GM21723 (cell line): Measurements from ENCODE around the gene FRMPD4.
"Not testable (repeated sequence)": the region's sequence is repeated elsewhere in the genome, so short reads cannot be mapped to it uniquely, and the experiment has no call there.

ENCODE experiments used
- ATAC-seq: cut with Tn5 transposase; IDR thresholded peaks from one replicate; pipeline ENCODE4 v1.9.1; 2021; ENCODE audit warnings: mild to moderate bottlenecking, moderate library complexity; ENCODE audit not compliant: unreplicated experiment

Gene FRMPD4

DNA sequence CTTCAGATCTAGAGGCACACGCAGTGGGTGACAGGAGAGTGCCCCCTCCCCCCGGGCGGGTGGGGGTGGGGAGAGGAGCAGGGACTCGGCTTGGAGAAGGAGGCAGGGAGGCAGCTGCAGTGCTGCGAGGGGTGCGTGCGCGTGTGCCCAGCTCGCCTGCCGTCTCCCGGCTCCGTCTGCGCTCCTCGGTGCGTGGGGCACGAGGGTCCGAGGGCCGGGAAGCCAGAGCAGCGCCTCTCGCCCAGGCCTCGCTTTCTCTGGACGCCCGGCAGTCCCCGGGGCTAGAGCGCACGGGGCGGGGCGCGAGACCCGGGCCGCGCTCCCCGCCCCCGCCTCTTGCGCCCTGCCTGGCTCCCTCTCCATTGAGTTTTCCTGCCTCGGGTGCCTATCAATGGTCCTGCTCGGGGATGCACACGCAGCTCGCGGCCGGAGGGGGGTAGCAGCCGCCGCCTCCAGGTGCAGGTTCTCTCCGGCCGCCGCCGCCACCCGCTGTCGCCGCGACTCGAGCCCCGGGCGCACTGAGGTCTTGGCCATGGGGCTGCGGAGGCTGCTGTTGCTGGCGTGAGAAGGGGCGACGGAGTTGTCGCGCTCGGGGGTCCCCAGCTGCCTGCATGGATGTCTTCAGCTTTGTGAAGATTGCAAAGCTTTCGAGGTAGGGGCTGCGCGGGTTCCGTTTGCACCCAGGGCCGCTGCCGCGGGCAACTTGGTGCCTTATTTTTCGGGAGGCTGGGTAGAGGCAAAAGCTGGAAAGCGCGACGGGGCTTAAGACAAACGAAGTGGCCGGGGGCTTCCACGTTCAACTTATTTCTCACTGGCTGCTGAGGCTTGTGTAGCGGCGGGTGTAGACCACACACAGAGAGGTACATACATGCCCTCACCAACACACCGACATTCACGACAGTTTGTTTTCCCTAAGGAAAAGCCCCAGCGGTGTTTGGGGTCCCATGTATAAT is at the start of gene FRMPD4:
FRMPD4 (plus strand) TSS at position 113 of the 953 bp plus-strand sequence; CDS start at position 612, 499 bp downstream.
- no peak for ATAC-seq

- no peak for ATAC-seq
These were observed 48.5 kb upstream of the FRMPD4 start for GRCh38 chrX:12089740-12090139.

- no peak for ATAC-seq
These were observed 25.0 kb upstream of the FRMPD4 start for GRCh38 chrX:12113321-12113720.

DNA sequence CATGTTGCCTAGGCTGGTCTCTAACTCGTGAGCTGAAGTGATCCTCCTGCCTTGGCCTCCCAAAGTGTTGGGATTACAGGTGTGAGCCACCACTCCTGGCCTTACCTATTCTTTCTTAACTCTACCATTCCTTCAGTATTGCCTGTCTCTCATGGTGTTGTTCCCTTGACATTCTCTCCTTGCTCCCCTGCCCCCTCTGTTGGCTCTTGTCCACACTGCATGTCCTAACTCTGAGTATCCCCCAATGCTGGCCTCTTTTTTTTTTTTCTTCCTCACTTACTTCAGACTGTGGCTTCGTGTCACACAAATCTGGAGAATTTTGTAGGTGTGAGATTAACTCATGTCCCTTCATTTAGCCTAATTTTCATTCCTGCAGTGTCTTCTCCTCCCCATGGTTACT is 22.9 kb upstream of the FRMPD4 start:
- no peak for ATAC-seq

GRCh38 chrX:12118134-12118533 is 20.1 kb upstream of the FRMPD4 start:
- ATAC-seq = no peak

DNA sequence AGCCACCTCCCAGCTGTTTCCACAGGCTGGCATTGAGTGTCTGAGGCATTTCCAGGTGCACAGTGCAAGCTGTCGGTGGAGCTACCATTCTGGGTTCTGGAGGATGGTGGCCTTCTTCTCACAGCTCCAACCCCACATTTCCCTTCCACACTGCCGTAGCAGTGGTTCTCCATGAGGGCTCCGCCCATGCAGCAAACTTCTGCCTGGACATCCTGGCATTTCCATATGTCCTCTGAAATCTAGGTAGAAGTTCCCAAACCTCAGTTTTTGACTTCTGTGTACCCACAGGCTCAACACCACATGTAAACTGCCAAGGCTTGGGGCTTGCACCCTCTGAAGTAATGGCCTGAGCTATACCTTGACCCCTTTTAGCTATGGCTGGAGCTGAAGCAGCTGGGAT is 10.3 kb upstream of the FRMPD4 start:
- no peak for ATAC-seq

DNA sequence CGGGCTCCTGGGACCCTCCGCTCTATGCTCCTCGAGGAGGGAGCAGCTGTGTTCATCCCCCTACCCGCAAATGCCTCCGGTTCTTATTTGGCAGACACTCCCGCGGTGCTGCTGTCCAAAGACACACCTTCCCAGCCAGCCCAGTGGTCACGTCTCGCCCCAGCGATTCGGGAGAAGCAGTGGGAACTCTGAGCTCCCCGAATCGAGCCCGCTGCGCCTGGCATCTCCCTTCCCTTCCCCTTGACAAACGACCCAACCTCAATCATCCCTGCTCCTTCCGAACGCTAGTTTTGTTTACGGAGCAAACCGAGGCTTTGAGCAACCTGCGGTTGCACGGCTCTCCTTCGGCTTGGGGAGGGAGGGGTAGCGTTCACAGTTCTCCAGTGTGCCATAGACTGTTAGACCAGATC is 317 bp upstream of the FRMPD4 start:
- ATAC-seq = no peak

GRCh38 chrX:12139934-12140611 is 1.8 kb downstream of the FRMPD4 start:
- no peak for ATAC-seq

- ATAC-seq = no peak
These were observed 3.2 kb downstream of the FRMPD4 start for GRCh38 chrX:12141511-12141910.

GRCh38 chrX:12142661-12143060 is 4.4 kb downstream of the FRMPD4 start:
- ATAC-seq = no peak

DNA sequence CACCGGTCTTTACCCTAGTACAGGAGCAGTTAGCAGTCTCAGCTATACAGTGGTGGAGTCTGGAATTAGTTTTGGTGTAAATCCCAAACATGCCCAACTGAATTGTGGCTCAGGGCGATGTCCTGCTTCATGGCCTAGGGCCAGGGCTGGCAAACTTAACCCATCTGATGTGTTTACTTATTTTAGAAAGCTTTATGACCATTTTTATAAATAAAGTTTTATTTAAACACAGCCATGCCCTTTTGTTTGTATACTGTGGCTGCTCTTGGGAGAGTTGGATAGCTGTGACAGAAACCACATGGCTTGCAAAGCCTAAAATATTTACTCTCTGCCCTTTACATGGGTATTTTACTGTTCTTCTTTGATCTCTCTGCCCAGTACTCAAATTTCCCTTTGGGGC is 7.1 kb downstream of the FRMPD4 start:
- no peak for ATAC-seq

DNA sequence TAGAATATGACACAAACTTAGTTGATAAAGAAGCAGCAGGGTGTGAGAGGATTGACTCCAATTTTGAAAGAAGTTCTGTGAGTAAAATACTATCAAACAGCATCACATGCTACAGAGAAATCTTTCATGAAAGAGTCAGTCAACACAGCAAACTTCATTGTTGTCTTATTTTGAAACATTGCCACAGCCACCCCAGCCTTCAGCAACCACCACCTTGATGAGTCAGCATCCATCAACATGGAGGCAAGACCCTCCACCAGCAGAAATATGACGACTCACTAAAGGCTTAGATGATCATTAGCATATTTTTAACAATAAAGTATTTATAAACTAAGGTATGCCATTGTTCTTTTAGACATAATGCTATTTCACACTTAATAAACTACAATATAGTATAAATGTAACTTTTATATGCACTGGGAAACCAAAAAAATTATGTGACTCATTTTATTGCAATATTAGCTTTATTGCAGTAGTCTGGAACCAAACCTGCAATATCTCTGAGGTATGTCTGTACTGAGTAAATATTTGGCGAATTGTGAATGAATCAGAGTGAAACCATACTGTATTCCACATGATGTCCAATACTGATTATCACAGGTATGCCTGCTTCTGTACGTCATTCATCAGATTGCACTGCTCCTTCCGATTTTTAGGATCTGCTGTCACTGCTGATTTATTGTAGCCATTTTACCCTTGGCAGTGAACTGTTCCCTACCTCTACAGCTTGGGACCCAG is 11.6 kb downstream of the FRMPD4 start:
- ATAC-seq = no peak

GRCh38 chrX:12153317-12153716 is 15.0 kb downstream of the FRMPD4 start:
- no peak for ATAC-seq

DNA sequence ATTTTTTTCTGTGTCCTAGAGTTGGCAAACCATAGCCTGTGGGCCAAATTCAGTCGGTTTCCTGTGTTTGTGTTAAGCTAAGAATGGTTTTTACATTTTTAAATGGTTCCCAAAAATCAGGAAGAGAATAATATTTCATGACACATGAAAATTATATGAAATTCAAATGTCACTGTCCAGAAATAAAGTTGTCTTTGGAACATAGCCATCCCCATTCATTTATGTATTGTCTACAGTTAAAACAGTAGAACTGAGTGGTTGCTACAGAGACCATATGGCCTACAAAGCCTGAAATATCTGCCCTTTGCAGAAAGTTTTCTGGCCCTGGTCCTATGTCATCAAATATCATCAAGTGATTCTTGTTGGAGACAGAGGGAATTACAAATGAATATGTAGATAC is 15.5 kb downstream of the FRMPD4 start:
- ATAC-seq = no peak

GRCh38 chrX:12159799-12160198 is 21.5 kb downstream of the FRMPD4 start:
- no peak for ATAC-seq

DNA sequence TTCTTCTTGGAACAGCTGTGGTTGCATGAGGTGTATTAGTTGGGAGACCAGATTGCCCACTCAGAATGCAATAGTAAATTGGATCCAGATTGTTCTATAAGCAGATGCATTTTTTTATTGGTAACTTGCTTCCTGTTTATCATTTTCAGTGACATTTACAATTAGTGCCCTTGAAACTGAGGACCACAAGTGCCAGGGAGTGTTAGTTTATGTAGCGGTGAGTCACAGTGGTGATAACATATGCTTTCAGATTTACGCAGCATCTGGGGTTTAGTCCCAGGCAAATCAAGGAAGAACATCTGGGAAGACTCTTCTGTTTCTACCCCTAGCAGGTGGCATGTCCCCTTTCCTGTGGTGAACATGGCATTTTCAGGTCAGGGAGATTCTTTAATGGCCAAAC is 24.1 kb downstream of the FRMPD4 start:
- ATAC-seq = no peak

DNA sequence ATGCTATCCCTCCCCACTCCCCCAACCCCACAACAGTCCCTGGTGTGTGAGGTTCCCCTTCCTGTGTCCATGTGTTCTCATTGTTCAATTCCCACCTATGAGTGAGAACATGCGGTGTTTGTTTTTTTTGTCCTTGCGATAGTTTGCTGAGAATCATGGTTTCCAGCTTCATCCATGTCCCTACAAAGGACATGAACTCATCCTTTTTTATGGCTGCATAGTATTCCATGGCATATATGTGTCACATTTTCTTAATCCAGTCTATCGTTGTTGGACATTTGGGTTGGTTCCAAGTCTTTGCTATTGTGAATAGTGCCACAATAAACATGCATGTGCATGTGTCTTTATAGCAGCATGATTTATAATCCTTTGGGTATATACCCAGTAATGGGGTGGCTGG is 25.9 kb downstream of the FRMPD4 start:
- ATAC-seq = not testable (repeated sequence)

- no peak for ATAC-seq
These were observed 32.5 kb downstream of the FRMPD4 start for GRCh38 chrX:12170755-12171154.

DNA sequence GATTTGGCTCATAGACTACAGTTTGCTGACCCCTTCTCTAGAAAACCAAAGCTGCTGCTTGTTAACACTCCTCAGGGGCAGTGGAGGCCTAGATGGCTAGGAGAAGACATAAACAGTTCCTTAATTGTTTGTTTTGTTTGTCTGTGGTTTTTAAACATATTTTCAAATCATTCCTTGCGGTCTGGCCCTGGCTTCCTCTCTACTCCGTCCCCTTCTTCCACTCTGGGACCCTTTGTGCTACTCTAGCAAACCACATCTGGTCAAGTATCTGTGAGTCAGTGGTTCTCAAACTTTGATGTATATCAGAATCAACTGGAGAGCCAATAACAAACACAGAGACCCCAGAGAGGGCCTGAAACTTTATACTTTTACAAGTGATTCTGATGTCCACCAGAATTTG is 36.1 kb downstream of the FRMPD4 start:
- no peak for ATAC-seq

DNA sequence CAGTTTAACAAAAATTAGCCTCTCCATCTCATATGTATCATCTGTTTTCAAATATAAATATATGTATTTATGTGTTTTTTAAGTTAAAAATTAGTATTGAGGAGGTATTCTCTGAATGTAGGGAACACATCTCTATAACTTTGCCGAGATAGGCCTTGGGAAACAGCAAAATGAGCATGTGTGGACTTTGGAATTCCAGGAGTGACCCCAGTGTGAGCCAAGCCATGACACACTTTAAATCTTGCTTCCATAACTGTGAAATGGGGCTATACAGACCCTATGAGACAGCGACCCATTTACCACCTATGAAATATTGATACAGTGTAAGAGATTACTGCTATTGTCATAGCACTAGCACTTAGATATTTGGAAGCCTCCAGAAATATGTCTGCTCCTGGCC is 58.8 kb downstream of the FRMPD4 start:
- ATAC-seq = no peak

DNA sequence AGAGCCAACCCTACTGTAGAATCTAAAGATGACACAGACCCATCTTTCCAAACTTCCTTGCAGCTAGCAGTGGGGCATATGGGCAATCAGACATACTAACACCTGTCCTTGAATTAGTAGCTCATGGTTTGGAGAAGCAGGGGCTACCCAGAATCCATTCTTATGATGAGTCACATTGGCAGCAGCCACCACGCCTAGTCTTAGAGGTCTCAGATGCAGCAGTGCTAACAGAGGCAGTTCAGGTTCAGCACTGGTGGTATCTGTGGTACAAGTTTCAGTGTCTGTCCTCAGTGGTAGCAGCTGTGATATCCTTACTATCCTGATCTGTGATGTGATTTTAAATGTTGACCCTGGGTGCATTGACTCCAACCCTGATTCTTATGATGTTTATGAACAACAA is 68.1 kb downstream of the FRMPD4 start:
- no peak for ATAC-seq
